GM19324 (cell line): Measurements from ENCODE around the gene LBHD2.

ENCODE experiments used
- ATAC-seq: cut with Tn5 transposase; IDR thresholded peaks from one replicate; pipeline ENCODE4 v1.9.1; 2021; ENCODE audit warnings: mild to moderate bottlenecking, moderate library complexity; ENCODE audit not compliant: unreplicated experiment, low FRiP score

The LBHD2 gene

DNA sequence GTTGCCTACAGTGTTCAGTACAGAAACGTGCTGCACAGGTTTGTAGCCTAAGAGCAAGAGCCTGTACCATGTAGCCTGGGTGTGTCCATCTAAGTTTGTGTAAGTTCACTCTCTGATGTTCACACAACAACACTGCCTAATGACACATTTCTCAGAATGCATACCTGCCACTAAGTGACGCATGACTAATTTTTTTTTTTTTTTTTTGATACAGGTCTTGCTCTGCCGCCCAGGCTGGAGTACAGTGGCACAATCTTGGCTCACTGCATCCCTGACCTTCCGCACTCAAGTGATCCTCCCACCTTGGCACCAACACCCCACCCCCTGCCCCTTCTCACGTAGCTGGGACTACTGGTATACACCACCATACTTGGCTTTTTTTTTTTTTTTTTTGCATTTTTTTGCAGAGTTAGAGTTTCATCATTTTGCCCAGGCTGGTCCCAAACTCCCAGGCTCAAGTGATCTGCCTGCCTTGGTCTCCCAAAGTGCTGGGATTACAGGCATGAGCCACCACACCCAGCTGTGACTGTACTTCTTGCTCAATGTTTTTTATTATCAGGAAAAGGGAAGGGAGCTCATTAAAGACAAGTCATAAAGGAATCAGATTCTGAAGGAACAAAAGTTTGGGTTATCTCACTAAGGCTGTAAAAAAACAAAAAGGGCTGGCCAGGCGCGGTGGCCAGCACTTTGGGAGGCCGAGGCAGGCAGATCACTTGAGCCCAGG is 16.6 kb upstream of the LBHD2 start:
- no peak for ATAC-seq

DNA sequence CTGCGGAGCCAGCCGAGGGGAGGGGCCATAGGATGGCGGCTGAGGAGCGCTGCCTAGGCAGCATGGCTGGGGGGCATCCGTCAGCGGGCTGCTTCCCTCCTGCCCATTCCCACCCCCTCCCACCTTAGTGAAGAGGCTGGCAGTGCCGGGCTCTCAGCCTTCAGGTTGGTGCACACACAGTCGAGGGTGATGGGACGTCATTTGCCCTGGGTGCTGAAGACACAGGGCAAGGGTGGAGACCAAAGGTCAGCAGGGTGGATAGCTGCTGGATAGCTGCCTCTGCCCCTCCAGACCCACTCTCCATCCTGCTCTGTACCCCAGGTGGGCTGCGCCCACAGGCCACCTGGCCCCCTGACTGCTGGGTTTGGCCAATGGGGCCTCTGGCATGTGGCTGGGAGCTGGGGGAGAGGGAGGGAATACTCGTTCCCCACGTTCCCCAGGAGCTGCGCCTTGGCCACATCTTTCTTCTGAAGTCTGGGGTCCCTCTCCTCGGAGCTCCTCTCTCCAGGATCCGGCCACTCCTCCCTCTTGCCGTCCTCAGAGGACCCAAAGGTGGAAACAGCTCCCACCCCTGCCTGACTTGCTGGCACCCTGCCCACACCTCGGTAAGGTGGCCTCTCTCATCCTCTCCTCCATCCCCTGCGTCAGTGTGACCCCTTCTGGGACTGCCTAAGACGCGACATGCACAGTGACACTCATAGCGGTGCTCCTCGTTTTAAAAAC is 15.5 kb upstream of the LBHD2 start:
- ATAC-seq, result no peak

DNA sequence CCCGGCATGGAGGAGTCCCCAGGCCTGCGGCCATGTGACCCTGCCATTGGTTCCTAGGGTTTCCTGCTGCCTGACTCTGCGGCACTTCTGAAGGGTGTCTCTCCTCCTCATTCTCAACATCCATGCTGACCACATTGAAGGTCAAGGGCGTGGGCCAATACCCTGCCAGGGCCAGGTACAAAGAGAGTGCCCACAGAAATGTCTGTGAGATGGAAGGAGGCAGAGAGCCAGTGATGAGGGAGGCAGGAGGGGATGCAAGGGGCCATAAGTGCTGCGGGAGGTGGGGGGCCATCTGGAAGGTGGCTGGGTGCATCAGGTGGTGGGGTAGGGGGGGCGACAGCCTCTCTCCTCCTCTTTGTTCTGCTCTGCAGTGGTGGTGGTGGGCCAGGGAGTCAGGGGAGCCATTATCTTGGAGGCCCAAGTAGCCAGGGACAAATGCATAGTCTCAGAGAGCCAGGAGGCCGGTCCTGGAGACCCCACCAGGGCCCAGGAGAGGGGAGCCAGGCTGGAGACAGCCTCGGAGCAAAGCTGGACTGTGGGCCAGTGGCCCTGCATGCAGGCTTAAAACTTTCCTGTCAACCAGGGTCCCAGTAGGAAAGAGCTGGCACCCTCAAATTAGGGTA is 13.6 kb upstream of the LBHD2 start:
- ATAC-seq, result no peak

DNA sequence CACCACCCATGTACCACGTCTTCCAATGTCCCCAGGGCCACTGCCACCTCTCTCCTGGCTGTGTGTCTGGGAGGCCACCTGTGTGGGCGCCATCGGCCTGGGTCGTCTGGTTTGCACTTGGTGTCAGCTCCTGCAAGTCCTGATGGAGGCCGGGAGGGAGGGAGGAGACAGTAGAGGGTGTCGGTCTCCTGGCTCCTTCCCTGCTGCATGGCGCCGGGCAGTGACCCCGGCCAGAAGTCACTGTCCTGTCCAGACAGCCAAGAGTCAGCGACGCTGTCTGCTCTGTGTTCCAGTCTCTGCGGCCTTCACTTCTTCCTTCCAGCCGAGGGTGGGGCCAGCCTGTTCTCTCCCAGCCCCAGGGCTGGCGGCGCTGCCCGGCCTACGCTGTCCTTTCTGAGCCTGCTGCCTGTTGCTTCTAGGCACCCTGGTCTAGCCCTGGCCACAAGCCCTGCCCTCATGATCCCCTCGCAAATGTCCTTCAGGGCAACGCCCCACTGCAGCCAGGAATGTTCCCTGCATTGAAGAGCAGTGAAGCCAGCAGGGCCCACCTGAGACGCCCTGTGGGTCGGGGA is 13.0 kb upstream of the LBHD2 start:
- no peak for ATAC-seq

DNA sequence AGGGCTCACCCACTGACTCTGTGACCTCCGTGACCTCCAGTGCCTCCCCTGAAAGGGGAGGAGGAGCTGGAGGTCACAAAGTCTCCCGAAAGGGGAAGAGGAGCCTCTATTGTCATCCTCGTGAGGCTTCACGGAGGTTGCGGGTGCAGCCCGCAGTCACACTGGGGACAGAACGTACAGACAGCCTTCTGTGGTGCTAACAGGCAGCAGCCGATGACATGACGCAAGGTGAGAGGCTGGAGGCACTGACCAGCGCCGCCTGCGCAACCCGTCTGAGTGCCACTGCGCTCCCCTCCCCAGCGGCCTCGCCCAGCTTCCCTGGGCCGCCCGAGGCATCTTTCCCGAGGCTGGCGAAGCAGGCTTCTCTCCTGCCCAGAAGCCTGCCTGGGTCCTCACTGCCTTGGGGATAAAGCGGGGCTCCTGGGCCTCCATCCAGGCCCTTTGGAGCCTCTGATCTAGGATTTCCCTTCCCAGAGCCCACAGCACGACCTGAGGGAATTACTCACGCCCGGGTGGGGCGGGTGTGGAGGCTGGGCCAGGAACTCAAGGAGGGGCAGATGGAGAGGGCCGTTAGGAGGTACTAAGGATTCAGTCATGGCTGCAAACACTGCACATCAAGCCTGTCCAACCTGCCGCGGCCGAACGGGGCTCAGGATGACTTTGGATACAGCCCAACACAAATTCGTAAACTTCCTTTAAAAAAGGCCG is 12.3 kb upstream of the LBHD2 start:
- no peak for ATAC-seq

DNA sequence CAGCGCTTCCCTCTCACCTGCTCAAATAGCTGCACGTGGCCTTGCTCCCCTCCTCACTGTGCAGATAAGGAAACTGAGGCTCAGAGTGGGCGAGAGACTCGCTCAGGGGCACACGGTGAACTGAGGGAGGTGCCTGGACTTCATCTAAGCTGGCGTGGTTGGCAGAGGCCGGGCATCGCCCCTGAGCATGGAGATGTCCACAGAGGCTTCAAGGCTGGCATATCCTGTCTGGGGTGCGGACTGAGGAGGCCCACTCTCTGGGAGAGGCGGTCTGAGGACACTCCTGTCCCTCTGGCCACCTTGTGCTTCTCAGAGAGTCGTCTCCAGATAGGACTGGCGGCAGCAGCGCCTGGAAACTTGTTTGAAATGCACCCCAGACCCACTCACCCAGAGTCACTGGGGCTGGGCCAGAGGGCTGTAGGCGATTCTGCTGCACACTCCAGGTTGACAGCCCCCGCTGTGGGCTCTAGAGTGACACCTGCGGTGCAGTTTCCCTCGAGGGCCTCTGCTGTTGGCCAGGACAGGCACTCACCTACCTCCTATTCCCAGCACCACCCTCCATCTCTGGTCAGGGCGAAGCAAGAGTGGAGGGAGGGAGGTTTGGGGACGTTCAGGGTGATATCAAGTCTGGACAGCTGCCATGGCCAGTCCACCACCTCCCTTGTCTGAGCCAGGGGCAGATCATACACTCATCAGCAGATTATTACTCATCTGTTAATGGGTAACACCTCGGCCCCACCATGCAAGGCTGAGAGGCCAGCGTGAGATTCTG is 11.2 kb upstream of the LBHD2 start:
- no peak for ATAC-seq

DNA sequence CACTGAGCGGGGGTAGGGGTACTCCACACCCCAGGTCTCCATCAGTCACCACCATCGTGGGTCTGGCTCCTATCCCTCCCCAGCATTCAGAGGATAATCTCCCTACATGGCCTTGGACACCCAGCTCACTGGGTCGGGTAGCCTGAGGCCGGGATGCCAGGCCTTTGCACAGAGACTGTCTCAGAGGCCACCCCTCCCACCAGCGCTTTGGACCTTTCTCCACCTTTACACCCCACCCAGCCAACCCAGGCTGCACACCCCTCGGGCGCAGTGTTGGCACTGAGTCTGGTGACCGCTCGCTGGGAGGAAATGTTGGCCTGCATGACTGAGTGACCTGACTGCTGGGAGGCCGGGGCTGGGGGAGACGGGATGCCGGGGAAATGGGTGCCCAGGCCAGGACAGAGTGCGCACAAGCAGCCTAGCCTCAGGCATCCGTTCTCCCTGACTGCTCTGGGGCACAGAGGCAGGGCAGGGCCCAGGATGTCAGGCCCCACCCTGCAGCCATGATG is 10.6 kb upstream of the LBHD2 start:
- ATAC-seq, result no peak

DNA sequence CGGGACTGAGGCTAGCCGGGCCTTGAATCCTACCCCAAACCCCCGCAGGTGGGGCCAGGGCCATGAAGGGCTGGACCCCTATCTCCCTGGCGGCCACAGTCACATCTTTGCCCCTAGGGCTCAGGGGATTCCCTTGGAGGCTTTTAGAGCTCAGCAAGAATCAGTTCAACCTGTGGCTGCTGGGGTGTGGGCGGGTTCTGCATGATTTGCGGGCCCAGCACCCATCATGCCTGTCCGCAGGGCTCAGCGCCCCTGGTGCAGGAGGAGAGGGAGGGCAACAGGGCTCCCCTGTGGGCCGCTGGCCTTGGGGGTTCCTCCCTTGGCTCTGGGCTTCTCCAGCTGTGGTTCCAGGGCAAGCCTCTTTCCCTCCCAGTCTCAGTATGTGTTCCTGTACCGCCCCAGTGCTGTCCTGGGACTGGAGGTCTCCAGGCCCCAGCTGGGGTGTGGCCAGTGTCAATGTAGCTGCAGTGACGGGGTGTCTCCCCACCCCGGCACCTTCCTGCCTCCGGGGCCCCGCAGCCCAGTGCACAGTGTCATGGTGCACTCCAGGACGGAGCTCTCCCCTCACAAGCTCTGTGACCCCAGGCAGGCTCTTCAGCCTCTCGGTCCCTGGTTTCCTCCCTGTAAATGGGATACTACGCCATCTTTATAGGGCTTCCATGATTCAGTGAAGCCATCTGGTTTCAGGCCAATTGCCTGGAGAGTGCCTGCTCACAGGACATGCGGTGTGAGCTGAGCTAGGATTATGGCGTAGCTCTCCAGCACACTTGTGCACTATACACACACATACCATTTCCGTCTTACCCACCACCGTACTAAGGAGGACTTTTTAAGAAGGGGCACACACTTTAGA is 9.9 kb upstream of the LBHD2 start:
- no peak for ATAC-seq

DNA sequence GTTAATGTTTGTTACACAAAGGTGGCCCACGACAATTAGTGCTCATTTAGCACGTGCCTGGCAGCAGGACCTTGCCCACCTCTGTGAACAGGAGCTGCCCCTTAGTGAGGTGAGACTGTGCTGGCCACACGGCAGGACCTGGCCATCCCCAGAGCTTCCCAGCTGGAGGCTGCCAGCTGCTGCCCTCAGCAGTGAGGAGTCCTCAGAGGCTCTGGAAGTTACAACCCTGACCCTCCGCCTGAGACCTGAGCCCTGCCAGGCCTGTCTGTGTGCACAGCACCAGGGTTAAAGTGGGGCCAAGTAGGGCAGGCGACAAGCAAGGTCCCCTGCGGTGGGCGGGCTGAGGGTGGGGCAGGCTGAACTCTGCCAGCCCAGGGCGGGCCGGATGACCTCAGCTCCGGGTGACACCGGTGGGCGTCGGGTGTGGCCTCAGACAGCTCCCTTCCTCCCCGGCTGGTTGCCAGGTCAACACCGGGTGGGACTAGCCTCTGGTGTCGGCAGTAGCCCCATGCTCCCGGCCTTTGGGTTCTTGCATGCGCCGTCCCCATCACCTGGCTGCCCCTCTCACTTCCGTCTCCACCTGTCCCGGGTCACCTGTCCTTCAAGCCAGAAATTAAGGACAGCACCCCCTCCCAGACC is 9.2 kb upstream of the LBHD2 start:
- ATAC-seq, result no peak

DNA sequence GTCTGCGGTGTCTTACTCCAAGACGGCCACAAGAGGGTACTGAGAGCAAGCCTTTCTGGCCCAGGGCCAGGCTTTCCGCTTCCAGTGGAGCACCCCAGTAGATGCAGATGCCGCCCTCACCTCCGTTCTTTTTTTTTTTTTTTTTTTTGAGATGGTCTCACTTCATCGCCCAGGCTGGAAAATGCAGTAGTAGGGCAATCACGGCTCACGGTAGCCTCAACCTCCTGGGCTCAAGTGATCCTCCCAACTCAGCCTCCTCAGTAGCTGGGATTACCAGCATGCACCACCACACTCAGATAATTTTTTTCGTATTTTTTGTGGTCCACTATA is 5.6 kb upstream of the LBHD2 start:
- no peak for ATAC-seq

DNA sequence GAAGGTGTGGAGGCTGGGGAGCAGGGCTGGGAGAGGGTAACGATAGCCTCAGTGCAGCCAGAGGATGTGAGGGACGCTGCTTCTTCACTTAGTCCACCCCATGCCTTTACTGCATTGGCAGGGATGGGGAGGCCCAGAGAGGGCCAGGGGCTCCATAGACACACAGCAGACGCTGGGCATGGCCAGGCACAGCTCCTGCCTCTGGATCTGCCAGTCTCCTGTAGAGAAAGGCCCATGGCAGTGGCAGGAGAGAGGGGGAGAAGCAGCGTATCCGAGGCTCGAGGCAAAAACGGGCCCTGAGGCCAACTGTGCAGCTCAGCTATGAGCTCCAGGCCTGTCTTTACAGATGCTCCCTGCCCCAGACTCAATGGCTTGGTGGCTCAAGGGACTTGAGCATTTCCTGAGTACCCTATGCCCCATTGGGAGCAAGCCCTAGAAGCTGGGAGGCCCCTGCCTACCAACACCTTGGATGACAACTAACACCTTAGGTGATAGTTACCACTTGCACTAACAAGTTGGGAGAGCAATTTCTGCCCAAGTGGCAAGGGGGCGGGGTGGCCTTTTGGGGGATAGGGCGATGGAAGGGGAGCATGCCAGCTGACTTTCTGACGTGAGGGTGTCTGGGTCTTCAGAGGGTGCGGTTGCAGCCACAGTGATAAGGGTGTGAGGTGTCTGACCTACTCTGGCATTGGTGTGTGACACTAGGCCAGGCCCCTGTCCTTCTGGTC is 5.0 kb upstream of the LBHD2 start:
- no peak for ATAC-seq

DNA sequence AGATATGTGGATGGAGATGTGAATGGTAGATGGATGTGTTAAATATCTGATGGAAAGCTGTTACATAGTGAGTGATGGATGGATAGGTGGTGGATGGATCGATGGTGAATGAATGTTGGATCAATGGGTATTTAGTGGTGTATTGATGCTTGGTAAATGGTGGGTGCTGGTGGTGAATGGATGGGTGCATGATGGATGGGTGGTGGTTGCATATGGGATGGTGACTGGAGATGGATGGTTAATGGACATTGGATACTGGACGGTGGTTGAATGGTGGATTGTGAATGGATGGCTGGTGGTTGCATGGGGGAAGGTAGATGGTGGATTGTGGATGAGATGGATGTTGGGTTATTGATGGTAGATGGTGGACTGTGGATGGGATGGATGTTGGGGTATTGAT is 2.1 kb upstream of the LBHD2 start:
- ATAC-seq, result no peak

DNA sequence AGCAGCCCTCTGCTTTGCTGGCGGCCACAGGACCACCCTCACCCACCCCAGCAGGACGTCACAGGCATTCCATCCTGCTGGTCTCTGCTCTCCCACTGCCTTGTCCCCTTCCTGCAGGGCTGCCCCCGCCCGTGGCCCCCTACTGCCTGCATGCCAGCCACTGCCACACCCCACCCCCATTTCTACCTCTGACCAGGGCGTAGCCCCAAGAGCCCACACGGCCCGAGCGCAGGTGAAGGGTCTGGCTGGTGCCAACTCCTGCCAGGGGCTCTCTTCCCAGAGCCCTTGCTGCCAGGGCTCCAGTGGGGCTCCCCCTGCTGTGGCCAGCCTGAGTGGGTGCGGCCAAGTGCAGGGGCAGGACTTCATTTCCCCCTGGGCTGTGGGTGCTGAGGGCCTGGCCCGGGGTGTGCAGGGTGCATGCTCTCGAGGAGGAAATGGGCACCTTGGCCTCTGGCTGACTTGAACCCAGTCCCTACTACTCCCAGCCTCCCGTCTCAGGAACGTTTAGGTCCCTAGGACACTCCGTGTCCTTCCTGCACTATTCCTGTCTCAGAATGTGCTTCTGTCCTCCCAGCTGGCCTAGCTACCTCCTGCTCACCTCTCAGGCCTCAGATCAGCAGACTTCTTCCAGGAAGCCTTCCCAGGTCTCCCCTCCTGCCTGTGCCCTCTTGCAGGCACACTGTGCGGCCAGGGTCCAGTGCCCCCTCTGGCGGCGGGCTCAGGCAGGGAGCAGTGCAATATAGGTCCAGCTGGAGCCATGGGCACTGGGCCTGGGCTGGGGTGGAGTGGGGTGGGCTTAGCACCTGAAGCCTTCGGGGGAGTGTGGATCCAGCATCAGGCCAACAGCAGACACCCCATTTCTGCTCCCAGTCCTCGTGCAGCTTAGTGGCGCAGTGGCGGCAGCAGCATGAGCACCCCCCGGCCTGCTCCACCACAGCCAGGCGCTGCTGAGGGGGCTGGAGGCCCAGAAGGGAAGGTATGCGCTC is 1.4 kb downstream of the LBHD2 start:
- ATAC-seq, result no peak

DNA sequence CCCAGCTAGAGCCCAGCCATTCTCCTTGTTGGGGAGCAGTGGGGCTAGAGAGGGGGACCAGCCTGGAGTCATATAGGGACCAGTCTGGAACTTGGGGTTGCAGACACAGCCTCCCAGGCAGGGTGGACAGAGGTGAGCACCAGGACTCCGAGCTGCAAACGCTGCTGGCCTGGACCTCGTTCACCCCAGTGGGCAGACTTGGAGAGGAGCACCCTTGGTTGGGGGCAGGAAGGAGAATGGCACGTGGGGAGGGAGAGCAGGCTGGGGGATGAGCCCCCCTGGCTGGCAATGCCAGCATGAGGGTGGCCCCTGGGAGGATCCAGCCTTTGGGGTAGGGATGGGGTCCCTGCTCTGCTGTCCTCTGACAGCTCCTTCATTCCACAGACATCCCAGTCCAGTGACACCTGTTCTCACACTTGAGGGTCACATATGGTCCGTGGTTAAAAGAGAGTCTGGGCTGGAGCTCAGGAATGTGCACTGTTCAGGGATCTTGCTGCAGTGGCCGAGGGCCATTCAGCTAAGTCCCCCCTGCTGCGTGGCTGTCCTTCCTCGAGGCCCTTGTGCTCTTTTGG is 2.8 kb downstream of the LBHD2 start:
- ATAC-seq, result no peak

DNA sequence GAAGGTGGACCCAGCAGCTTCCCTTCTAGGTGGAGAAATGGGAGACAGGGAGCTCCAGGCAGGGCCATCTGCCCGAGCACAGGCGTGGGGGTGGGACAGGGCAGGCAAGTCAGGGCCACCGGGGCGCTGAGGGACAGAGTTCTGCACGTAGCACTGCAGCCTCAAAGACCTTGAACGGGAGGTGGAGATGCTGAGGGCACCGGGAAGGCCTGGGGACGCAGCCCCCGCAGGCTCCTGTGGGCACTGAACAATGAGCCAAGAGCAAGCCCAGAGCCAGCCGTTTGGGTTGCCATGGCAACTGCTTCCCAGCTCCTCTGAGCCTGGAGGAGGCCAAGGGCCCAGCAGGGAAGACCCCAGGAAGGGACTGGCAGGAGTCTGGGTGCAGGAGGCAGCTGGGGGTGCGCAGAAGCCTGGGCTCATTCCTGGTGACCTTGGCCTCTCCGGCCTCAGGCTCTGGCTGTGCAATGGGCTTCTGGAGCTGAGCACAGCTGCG is 3.4 kb downstream of the LBHD2 start:
- ATAC-seq, result no peak

DNA sequence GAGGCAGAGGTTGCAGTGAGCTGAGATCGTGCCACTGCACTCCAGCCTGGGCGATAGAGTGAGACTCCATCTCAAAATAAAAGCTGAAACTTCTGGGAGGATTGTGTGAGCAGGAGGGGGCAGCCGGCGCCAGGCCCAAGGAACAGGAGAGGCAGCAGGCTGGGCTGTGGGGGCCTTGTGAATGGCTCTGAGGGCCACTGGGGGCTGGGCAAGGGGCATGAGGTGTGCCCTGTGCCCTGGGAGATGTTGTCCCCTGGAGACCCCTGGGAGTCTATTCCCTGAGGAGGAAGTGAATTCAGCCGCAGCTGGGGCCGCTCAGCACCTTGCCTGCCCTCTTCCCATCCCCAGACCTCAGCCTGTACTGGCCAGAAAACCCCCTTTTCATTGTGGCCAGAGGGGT is 4.9 kb downstream of the LBHD2 start:
- no peak for ATAC-seq
